HG03558 (cell line): Measurements from ENCODE around the gene HHIPL2.

Source experiments
- ATAC-seq: cut with Tn5 transposase; IDR thresholded peaks from one replicate; pipeline ENCODE4 v1.9.1; 2021; ENCODE audit warnings: moderate number of reproducible peaks; ENCODE audit not compliant: unreplicated experiment; ENCODE audit errors: extremely low read depth

The HHIPL2 gene

DNA sequence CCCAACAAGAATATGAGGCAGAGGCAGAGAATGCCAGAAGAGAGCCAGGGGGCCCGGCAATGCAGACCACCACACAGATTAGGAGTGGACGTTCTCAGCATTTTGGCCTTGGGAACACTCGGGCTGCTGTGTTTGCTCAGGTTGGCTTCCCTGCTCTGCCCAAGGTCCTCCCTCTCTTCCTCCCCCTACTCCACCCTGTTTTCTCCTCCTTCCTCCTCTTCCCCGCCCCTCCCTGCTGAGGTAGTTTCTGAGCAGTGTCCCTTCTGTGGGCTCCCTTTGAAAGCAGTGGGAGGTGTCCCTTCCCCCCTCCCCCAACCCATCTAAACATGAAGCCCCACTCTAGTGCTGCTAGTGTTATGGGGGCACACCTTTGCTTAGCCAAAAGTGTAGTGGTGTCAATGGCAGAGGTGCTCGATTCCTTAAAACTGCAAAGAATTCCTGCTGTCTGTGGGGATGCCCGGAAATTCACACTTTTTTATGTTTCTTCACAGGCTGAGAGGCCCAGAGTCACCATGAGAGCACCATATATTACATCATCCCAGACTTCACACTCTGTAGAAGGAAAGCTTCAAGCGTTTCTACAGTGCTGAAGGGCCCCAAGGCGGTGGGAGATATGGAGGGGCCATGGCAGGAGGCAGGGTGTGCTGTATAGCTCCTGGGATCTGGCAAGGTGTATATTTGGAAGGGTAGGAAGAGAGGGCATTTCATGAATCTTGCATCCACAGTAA is at the start of gene HHIPL2:
Gene HHIPL2, minus strand, starts transcription at position 161 of the 728 bp plus-strand sequence. Its CDS starts 60 bp downstream, at position 101.
- ATAC-seq = no peak

GRCh38 chr1:222596696-222597095 is 48.8 kb upstream of the HHIPL2 start:
- ATAC-seq = no peak

DNA sequence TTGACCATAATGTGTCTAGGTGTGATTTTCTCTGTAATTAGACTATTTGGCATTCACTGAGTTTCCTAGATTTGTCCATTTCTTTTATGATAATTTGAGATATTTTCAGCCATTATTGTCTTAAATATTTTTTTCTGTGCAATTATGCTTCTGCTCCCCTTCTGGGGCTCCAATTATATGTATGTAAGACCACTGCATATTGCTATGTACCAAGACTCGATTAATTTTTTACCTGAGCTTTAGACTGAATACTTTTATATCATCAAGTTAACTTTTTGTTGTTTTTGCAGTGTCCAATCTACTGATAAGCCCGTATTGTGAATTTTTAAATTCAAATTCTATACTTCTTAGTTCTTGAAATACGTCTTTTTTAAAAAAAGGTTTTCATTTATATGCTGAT is 46.9 kb upstream of the HHIPL2 start:
- no peak for ATAC-seq

DNA sequence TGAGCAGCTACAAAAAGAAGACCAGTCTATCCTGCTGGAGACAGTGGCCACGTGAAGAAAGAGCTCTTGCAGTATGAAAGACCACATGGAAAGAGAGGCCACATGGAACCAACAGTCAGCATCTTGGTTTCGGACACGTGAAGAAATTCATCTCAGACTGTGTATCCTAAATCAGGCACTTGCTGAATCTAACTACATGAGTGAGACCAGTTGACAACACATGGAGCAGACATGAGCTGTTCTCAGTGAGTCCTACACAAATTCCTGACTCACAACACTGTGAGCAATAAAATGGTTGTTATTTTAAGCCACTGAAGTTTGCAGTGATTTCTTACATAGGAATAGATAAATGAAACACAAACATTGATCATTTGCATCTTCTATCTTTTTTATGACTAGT is 44.3 kb upstream of the HHIPL2 start:
- ATAC-seq = no peak

GRCh38 chr1:222589462-222590302 is 41.8 kb upstream of the HHIPL2 start, which contains the start of gene TAF1A:
TSS of gene TAF1A (minus strand) at chr1:222589933.
- ATAC-seq = peak; percentile 87

- ATAC-seq = no peak
These were observed 40.2 kb upstream of the HHIPL2 start for GRCh38 chr1:222588135-222588534.

GRCh38 chr1:222586842-222587241 is 38.9 kb upstream of the HHIPL2 start:
- ATAC-seq = no peak

DNA sequence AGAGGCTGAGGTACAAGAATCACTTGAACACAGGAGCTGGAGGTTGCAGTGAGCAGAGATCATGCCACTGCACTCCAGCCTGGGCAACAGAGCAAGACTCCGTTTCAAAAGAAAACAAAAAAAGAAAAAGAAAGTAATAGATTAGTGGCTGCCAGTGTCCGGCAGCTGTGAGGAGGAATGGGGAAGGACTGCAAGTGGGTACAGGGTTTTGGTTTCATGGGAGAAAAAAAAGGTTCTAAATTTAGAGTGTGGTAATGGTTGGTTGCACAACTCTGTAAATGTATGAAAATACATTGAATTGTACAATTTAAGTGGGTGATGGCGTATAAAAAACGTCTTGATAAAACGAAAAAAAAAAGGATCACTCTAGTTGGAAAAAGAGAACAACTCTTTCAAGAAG is 35.2 kb upstream of the HHIPL2 start:
- peak; percentile 78 for ATAC-seq

DNA sequence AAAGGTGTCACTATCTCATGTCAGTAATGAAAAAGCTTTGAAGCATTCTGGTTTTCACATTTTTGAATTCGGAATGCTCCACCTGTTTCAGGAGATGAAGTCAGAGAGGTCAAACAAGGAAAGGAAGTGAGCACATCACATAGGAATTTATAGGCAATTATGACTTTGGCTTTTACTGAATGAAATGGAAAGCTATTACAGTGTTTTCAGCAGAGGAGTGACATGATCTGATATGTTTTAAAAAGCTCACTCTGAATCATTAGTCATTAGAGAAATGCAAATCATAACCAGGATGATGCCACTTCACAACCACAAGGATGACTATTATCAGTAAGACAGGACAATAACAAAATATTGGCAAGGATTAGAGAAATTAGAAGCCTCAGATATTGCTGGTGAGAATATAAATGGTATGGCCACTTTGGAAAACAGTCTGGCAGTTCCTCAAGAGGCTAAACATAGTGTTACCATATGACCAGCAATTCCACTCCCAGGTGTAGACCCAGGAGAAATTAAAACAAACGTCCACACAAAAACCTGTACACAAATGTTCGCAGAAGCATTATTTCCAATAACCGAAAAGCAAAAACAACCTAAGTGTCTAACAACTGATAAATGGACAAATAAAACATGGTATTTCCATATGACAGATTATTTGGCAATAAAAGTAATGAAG is 34.3 kb upstream of the HHIPL2 start:
- ATAC-seq = no peak

DNA sequence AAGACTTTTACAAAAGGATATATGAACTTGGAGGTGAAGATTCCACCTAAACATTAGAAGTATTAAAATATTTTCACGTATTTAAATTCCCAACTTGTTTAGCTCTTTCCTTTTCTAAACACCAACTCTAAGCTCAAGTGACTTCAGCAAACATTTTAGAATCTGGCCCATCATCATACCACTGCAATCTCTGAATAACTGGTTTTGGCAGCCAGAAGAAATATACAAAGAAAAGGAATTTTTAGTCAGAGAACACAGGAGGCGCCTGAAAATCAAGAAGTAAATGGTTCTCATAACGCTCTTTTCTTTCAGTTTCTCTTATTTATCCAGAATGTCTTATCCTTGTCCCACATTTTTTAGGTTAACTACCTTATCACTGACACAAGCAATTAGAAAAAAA is 31.4 kb upstream of the HHIPL2 start:
- ATAC-seq = no peak

GRCh38 chr1:222570837-222571236 is 22.9 kb upstream of the HHIPL2 start:
- no peak for ATAC-seq

- no peak for ATAC-seq
These were observed 13.8 kb upstream of the HHIPL2 start for GRCh38 chr1:222561656-222562055.

GRCh38 chr1:222557574-222557973 is 9.7 kb upstream of the HHIPL2 start:
- ATAC-seq = no peak

DNA sequence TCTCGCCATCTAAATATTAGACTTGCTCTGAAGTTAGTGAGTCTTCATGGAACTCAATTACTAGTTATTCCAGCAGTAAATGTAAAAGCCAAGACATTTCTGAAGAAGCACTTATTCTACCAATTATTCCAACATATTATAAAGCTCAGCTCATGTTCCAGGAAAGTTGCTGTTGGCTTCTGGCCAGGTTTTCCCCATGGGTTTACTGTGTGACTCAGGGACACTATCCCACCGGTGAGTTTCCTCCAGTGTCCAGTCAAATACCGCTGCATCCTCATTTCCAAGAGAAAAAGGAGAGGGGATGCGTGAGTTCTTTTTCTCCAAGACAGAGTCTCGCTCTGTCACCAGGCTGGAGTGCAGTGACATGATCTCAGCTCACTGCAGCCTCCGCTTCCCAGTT is 9.2 kb upstream of the HHIPL2 start:
- ATAC-seq = no peak

DNA sequence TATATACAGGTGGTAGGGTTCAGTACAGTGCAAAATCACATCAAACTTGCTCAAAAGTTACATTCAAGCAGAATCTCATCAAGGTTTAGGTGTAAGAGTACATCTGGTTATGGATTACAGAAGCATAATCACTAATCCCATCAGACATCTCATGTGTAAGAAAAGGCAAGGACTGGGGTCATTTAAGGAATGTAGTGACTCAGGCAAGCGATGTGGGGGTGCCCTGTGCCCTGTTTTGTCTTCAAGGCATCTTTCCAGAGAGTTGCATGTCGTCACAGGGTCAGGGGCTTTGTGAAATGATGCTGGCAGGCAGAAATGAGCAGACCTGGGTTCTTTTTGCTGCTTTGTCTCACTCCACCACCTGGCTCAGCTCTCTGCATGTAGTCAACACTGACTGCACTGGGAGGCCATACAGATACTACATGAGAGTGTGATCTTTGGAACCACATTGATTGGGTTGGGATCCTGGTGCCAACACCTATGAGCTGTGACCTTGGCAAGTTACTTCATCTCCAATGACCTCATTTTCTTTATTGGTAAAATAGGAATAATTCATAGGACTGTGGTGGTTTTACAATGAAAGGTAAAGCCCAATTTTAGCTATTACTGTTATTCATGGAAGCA is 8.2 kb upstream of the HHIPL2 start:
- no peak for ATAC-seq

GRCh38 chr1:222554177-222554576 is 6.3 kb upstream of the HHIPL2 start:
- ATAC-seq = no peak

DNA sequence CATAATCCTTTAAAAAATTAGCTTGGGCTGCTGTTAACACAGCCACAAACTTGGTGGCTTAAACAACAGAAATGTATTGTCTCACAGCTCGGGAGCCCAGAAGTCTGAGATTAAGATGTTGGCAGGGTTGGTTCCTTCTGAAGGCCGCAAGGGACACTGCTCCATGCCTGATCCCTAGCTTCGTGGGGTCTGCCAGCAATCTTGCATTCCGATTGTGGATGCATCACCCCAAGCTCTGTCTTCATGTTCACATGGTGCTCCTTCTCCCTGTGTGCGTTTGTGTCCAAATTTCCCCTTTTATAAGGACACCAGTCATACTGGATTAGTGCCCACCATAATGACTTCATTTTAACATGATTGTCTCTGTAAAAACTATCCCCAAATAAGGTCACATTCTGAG is 5.0 kb upstream of the HHIPL2 start:
- ATAC-seq = no peak

GRCh38 chr1:222547260-222547614 is 667 bp downstream of the HHIPL2 start:
- ATAC-seq = no peak

DNA sequence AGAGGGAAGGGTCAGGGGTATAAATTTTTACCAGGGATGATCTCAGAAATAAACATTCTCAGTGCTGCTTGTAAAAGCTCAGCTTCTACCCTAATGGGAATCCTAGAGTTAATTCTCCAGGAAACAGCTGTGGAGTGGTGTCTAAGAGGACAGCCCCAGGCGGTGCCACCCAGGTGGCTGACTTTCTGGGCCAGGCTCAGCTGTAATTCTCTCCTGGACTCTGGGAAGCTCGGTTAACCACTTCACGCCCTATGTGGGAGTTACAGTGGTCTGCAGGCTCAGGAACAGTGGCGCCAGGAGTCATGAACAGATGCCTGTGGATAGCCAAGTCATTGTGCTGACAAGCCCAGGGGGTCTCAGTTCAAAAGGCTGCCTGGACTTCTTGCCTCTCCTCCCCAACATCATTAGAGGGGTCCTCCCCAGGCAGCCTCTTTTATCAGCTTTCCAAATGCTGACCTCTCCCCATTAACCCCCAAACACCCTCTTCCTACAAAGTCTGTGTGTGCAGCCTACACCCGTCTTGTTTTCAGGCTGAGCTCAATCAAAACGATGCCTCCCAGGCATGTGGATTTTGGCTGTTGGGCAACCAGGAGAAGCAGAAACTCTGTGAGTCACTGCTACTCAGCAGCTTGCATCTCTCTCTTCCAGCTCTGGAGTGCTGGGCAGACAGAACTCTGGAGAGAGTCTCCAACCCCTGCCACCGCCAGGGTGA is 1.2 kb downstream of the HHIPL2 start:
- ATAC-seq = no peak

DNA sequence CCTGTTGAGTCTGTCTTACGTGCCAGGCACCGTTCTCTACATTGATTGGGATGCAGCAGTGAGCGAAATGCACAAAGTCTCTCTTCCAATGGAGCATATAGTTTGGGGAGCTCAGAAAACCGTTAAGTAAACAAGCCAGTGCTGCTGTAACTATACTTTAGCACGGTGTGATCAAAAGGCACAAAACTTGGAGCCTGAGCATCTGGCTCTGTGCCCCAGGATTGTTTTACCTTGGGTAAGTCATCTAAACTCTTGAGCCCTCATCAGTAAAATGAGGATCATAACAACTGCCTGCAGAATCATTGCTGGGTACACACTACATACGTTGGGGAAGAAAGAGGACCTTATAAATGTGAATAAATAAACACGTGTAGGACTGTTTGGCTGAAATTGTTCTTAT is 1.8 kb downstream of the HHIPL2 start:
- no peak for ATAC-seq
